HK-2 (cell line): ENCODE measurements around the gene ELAC1.
"Not testable (repeated sequence)": the region's sequence is repeated elsewhere in the genome, so short reads cannot be mapped to it uniquely, and the experiment has no call there.

Source experiments
- DNase-seq: peaks from one replicate; pipeline ENCODE4 v3.0.0-alpha.2; 2018; ENCODE audit not compliant: unreplicated experiment

The ELAC1 gene

GRCh38 chr18:50972404-50972803 is 4.6 kb downstream of the ELAC1 start:
- DNase-seq, result not testable (repeated sequence)

GRCh38 chr18:50973367-50974126 is 5.7 kb downstream of the ELAC1 start:
- no peak for DNase-seq

GRCh38 chr18:50977037-50977760 is 9.4 kb downstream of the ELAC1 start:
- no peak for DNase-seq

- no peak for DNase-seq
Measured at GRCh38 chr18:50981381-50981780, 13.5 kb downstream of the ELAC1 start.

- no peak for DNase-seq
Measured at GRCh38 chr18:50982086-50982801, 14.4 kb downstream of the ELAC1 start.

- DNase-seq, result no peak
Measured at GRCh38 chr18:50982802-50983179, 15.0 kb downstream of the ELAC1 start.

GRCh38 chr18:50986360-50987087 is 18.7 kb downstream of the ELAC1 start:
- DNase-seq, result peak; percentile 7

GRCh38 chr18:50987261-50987660 is 19.4 kb downstream of the ELAC1 start:
- no peak for DNase-seq

GRCh38 chr18:50989711-50990110 is 21.9 kb downstream of the ELAC1 start:
- no peak for DNase-seq

GRCh38 chr18:50992351-50992762 is 24.5 kb downstream of the ELAC1 start:
- no peak for DNase-seq

GRCh38 chr18:50994031-50994430 is 26.2 kb downstream of the ELAC1 start:
- no peak for DNase-seq

GRCh38 chr18:51003174-51003573 is 35.3 kb downstream of the ELAC1 start:
- DNase-seq, result not testable (repeated sequence)

- no peak for DNase-seq
Measured at GRCh38 chr18:51006061-51006818, 38.4 kb downstream of the ELAC1 start.

GRCh38 chr18:51006948-51007789 is 39.3 kb downstream of the ELAC1 start:
- DNase-seq, result no peak

GRCh38 chr18:51007790-51008139 is 39.9 kb downstream of the ELAC1 start:
- no peak for DNase-seq

GRCh38 chr18:51009072-51009471 is 41.2 kb downstream of the ELAC1 start:
- peak; percentile 23 for DNase-seq

- no peak for DNase-seq
Measured at GRCh38 chr18:51010218-51010617, 42.4 kb downstream of the ELAC1 start.

- no peak for DNase-seq
Measured at GRCh38 chr18:51011709-51012108, 43.9 kb downstream of the ELAC1 start.

GRCh38 chr18:51012441-51012840 is 44.6 kb downstream of the ELAC1 start:
- no peak for DNase-seq

- DNase-seq, result no peak
Measured at GRCh38 chr18:51013259-51013658, 45.4 kb downstream of the ELAC1 start.
